Subcutaneous adipose tissue (tissue), 4 donors: ENCODE data around the gene ZNF451. TPM values are rescaled to one million over a fixed set of nuclear protein-coding genes. Genes with fewer than 3 reads are reported as not detected.

Source experiments
- total RNA-seq, 4 donors: library from RNA; depleted of rRNA; stranded (reverse); fragments of >200 nt; gene quantifications; one replicate each; pipeline ENCODE4 v1.1.0, GENCODE V29; 2016
- TF ChIP-seq, protein P1 (sequence below): fragments of 450-650 bp; IDR thresholded peaks from one replicate; pipeline ENCODE4 v1.5.1; 2016; ENCODE audit warnings: low read depth, mild to moderate bottlenecking, control low read depth, antibody characterized with exemption, moderate library complexity

The ZNF451 gene
- total RNA-seq, 4 donors from 2014 or later = 64.3 to 83.5 (median 73.8) TPM

DNA sequence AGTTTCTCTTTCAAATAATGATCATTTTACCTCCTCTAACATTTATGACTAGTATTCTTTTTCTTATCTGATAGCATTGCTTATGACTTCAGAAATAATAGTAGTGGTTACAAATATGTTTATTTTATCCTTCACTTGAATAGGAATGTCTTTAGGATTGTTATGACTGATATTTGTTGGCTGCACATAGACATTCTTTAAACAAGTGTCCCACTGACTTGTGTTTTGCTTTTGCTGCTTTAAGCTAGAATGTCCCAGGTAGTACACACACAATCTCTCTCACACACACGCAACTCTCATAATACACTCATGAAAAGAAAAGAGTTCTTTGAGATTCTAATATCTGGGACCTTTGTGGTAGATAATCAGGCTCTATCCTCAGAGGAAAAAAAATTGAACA is 21.9 kb upstream of the ZNF451 start:
- TF ChIP-seq, protein P1, sequence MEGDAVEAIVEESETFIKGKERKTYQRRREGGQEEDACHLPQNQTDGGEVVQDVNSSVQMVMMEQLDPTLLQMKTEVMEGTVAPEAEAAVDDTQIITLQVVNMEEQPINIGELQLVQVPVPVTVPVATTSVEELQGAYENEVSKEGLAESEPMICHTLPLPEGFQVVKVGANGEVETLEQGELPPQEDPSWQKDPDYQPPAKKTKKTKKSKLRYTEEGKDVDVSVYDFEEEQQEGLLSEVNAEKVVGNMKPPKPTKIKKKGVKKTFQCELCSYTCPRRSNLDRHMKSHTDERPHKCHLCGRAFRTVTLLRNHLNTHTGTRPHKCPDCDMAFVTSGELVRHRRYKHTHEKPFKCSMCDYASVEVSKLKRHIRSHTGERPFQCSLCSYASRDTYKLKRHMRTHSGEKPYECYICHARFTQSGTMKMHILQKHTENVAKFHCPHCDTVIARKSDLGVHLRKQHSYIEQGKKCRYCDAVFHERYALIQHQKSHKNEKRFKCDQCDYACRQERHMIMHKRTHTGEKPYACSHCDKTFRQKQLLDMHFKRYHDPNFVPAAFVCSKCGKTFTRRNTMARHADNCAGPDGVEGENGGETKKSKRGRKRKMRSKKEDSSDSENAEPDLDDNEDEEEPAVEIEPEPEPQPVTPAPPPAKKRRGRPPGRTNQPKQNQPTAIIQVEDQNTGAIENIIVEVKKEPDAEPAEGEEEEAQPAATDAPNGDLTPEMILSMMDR = no peak

DNA sequence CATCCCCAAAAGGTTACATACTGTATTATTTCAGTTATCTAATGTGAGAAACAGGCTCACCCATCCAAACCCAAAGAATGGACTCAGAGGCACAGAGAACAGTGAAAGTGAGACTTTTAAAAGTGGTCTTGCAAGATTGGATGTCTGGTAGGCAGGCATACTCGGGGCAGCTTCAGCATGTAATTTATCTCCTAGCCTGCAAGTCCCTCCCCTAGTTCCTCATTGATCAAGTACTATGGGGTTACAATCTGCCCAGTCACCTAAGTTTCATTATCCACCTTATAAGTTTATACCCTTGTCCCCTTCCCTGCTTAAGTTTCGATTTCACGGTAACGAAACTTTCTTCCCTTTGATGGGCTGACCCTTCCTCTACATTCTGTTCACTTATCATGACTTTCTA is 20.8 kb upstream of the ZNF451 start:
- TF ChIP-seq, protein P1 = no peak

DNA sequence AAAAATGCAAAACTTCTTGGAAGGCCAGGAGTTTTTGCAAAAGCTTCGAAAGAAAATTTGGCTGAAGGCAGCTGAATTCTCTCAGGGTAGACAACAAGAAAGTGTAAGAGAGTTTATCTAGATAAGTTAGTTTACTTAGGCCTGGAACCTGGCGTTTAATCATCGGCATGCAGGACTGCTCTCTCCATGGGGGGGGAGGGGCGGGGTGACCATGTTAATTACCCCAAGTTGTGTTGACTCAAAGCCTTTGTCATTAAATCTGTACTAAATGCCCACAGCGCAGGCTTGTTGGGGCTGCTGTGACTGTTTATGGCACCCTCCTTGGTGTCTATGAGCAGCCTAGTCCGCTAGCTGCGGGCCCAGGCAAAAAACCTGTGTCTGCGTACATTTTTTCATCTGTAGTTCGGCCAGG is 20.1 kb upstream of the ZNF451 start:
- TF ChIP-seq, protein P1 = no peak

DNA sequence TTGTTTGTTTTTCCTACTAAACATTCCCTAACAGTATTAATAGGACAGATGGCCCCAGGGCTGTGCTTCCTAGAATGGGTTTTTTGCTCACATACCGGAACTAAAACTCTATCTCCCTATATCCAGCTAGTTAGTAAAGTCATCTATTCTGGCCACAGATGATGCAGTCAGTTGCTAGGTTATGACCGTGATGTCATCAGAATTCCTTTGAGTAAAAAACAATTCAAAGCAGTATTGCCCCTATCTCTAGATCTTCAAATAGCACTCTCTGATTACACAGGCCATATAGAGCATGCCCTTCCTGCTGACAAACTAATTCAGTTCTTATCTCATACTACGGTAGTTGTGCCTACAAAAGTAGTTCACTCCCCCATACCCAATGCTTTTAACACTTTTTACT is 17.9 kb upstream of the ZNF451 start:
- TF ChIP-seq, protein P1 = no peak

DNA sequence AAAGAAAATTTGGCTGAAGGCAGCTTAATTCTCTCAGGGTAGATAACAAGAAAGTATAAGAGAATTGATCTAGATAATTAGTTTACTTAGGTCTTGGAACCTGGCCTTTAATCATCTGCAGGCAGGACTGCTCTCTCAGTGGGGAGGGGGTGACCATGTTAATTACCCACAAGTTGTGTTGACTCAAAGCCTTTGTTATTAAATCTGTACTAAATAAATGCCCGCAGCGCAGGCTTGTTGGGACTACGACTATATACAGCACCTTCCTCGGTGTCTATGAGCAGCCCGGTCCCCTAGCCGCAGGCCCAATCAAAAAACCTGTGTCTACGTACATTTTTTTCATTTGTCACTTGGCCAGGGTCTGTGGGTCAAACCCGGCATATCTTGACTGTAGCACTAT is 15.6 kb upstream of the ZNF451 start:
- TF ChIP-seq, protein P1 = no peak

DNA sequence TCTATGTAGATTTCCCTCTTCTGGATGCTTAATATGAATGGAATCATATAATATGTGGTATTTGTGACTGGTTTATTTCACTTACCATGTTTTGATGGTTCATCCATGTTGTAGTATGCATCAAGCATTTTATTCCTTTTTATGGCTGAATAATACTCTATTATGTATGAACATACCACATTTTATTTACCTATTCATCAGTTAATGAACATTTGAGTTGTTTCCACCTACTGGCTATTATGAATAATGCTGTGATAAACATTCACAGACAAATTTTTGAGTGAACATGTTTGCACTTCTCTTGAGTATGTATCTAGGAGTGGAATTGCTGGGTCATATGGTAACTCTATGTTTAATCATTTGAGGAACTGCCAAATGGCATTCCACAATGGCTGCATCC is 14.9 kb upstream of the ZNF451 start:
- TF ChIP-seq, protein P1 = no peak

DNA sequence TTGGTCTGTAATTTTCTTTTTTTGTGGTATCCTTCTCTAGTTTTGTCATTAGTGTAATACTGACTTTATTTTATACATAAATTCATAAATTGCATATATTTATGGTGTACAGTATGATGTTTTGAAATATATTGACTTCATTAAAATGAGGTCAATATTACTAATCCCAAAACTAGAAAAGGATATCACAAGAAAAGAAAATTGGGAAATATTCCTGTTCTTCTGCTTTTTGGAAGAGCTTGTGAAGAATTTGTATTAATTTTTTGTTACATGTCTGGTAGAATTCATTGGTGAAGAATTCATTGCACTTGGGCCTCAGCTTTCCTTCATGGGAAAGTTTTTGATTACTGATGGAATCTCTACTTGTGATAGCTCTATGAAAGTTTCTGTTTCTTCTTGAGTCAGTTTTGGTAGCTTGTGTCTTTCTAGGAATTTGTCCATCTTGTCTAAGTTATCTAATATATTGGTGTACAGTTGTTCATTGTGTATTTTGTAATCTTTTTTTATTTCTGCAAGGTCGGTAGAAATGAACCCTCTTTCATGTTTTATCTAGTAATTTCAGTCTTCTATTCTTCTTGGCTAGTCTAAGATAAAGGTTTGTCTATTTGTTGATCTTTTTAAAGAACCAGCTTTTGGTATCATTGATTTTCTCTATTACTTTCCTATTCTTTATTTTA is 11.3 kb upstream of the ZNF451 start:
- TF ChIP-seq, protein P1 = no peak
